ENCODE results near the gene NMT2.

DNA sequence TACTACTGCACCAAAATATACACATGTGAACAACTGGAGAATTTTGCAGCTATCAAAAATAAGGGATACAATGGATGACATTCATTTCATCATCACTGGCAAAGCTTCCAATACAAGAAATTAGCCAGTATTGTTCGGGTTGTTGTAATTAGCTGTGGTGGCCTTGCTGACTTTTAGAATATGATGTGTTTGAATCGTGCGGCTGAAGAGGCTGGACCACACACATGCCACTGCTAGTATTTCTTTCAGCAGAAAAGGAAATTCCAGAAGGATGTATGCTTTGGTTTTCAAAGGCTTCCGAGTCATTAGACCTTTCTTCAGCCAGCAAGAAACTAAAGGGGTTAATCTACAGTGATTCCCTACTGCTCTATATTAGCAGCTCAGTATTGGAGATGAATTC lies 54.7 kb downstream of the NMT2 start:
- TF ChIP-seq, protein P1, sequence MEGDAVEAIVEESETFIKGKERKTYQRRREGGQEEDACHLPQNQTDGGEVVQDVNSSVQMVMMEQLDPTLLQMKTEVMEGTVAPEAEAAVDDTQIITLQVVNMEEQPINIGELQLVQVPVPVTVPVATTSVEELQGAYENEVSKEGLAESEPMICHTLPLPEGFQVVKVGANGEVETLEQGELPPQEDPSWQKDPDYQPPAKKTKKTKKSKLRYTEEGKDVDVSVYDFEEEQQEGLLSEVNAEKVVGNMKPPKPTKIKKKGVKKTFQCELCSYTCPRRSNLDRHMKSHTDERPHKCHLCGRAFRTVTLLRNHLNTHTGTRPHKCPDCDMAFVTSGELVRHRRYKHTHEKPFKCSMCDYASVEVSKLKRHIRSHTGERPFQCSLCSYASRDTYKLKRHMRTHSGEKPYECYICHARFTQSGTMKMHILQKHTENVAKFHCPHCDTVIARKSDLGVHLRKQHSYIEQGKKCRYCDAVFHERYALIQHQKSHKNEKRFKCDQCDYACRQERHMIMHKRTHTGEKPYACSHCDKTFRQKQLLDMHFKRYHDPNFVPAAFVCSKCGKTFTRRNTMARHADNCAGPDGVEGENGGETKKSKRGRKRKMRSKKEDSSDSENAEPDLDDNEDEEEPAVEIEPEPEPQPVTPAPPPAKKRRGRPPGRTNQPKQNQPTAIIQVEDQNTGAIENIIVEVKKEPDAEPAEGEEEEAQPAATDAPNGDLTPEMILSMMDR (IDR thresholded peaks at IDR 0.05) = no peak
- TF ChIP-seq POLR2A (IDR thresholded peaks at IDR 0.05) = no peak

All from right lobe of liver (tissue), 4 donors.